H9 (cell line): Measurements from ENCODE around the gene RAB40C. TPM values are rescaled to one million over a fixed set of nuclear protein-coding genes. Genes with fewer than 3 reads are reported as not detected.

Experiments
- DNase-seq: peaks from one replicate; pipeline ENCODE4 v3.0.0-alpha.2; 2017
- H2AFZ ChIP-seq: one replicate; pipeline ENCODE4 v1.6.1; 2013; ENCODE audit warnings: mild to moderate bottlenecking, low read length, control low read depth, moderate library complexity
- H2AK5ac ChIP-seq: 2 replicates; pipeline ENCODE4 v1.6.1; 2013; ENCODE audit warnings: low read length, control low read depth, mixed read lengths; ENCODE audit not compliant: insufficient read length
- H2BK120ac ChIP-seq: one replicate; pipeline ENCODE4 v1.6.1; 2013; ENCODE audit warnings: low read depth, mild to moderate bottlenecking, low read length, control low read depth, inconsistent platforms; ENCODE audit not compliant: poor library complexity, severe bottlenecking
- H2BK12ac ChIP-seq: 2 replicates; pipeline ENCODE4 v1.6.1; 2013; ENCODE audit warnings: low read length, control low read depth, mixed read lengths, low read depth; ENCODE audit not compliant: insufficient read length
- H2BK15ac ChIP-seq: 2 replicates; pipeline ENCODE4 v1.6.1; 2013; ENCODE audit warnings: low read depth, low read length, control low read depth
- H2BK20ac ChIP-seq: one replicate; pipeline ENCODE4 v1.6.1; 2013; ENCODE audit warnings: low read depth, mild to moderate bottlenecking, low read length, control low read depth, inconsistent platforms; ENCODE audit not compliant: poor library complexity, severe bottlenecking
- H2BK5ac ChIP-seq: 2 replicates; pipeline ENCODE4 v1.6.1; 2013; ENCODE audit warnings: low read length, control low read depth, mixed read lengths; ENCODE audit not compliant: insufficient read length
- H3K14ac ChIP-seq: 2 replicates; pipeline ENCODE4 v1.6.1; 2013; ENCODE audit warnings: low read length, control low read depth; ENCODE audit not compliant: insufficient read depth
- H3K18ac ChIP-seq: 2 replicates; pipeline ENCODE4 v1.6.1; 2013; ENCODE audit warnings: low read depth, mild to moderate bottlenecking, mixed read lengths, low read length, control low read depth; ENCODE audit not compliant: insufficient read length
- H3K23ac ChIP-seq: 2 replicates; pipeline ENCODE4 v1.6.1; 2013; ENCODE audit warnings: low read length, control low read depth, mixed read lengths, low read depth; ENCODE audit not compliant: insufficient read length
- H3K23me2 ChIP-seq: 2 replicates; pipeline ENCODE4 v1.6.1; 2013; ENCODE audit warnings: low read depth, mild to moderate bottlenecking, mixed read lengths, low read length, control low read depth; ENCODE audit not compliant: insufficient read length, poor library complexity, severe bottlenecking
- H3K27ac ChIP-seq: 2 replicates; pipeline ENCODE4 v1.5.1; 2013; ENCODE audit warnings: low read length, control low read depth, mixed read lengths, low read depth; ENCODE audit not compliant: insufficient read length
- H3K27me3 ChIP-seq: 2 replicates; pipeline ENCODE4 v1.6.1; 2013; ENCODE audit warnings: low read length, control low read depth, inconsistent platforms; ENCODE audit not compliant: insufficient read depth
- H3K4ac ChIP-seq: 2 replicates; pipeline ENCODE4 v1.6.1; 2013; ENCODE audit warnings: low read depth, mild to moderate bottlenecking, control low read depth, inconsistent platforms, low read length, moderate library complexity
- H3K4me1 ChIP-seq: 2 replicates; pipeline ENCODE4 v1.6.1; 2013; ENCODE audit warnings: low read length, control low read depth, inconsistent platforms; ENCODE audit not compliant: insufficient read depth
- H3K4me2 ChIP-seq: 2 replicates; pipeline ENCODE4 v1.6.1; 2013; ENCODE audit warnings: low read length, control low read depth, mixed read lengths; ENCODE audit not compliant: insufficient read length, insufficient read depth
- H3K56ac ChIP-seq: 2 replicates; pipeline ENCODE4 v1.6.1; 2013; ENCODE audit warnings: low read depth, mild to moderate bottlenecking, mixed read lengths, low read length, control low read depth; ENCODE audit not compliant: insufficient read length
- H3K79me1 ChIP-seq: 2 replicates; pipeline ENCODE4 v1.6.1; 2013; ENCODE audit warnings: low read depth, mild to moderate bottlenecking, moderate library complexity, low read length, control low read depth, inconsistent platforms; ENCODE audit not compliant: insufficient read depth, poor library complexity, severe bottlenecking
- H3K79me2 ChIP-seq: 2 replicates; pipeline ENCODE4 v1.6.1; 2013; ENCODE audit warnings: low read length, control low read depth, inconsistent platforms; ENCODE audit not compliant: insufficient read depth
- H3K9ac ChIP-seq: 2 replicates; pipeline ENCODE4 v1.6.1; 2013; ENCODE audit warnings: low read length, control low read depth, mixed read lengths; ENCODE audit not compliant: insufficient read length; ENCODE audit errors: extremely low read depth
- H3K9me3 ChIP-seq: one replicate; pipeline ENCODE4 v1.6.1; 2013; ENCODE audit warnings: low read depth, low read length, inconsistent platforms; ENCODE audit not compliant: control insufficient read depth
- H3T11ph ChIP-seq: one replicate; pipeline ENCODE4 v1.6.1; 2013; ENCODE audit warnings: mild to moderate bottlenecking, low read length, control low read depth, inconsistent platforms
- H4K20me1 ChIP-seq: one replicate; pipeline ENCODE4 v1.6.1; 2013; ENCODE audit not compliant: control insufficient read depth, insufficient read length, insufficient read depth
- H4K5ac ChIP-seq: 2 replicates; pipeline ENCODE4 v1.6.1; 2013; ENCODE audit warnings: low read depth, mild to moderate bottlenecking, mixed read lengths, low read length, control low read depth; ENCODE audit not compliant: insufficient read length
- H4K8ac ChIP-seq: replicated peaks from 2 replicates; pipeline ENCODE4 v1.6.1; 2013; ENCODE audit warnings: low read length, control low read depth, mixed read lengths, low read depth; ENCODE audit not compliant: insufficient read length
- H4K91ac ChIP-seq: 2 replicates; pipeline ENCODE4 v1.6.1; 2013; ENCODE audit warnings: low read depth, mild to moderate bottlenecking, moderate library complexity, mixed read lengths, low read length, control low read depth; ENCODE audit not compliant: insufficient read length
- H3K27ac Mint-ChIP-seq, 3 experiments: 2 replicates in 2 of 3; 3 replicates in 1 of 3; pipeline ENCODE4 v1.8.0; 2020 to 2021; ENCODE audit warnings: mixed read lengths in 3 of 3, mild to moderate bottlenecking in 1 of 3, moderate library complexity in 1 of 3
- H3K27me3 Mint-ChIP-seq: 2 replicates; pipeline ENCODE4 v1.8.0; 2021; ENCODE audit warnings: low read depth, mild to moderate bottlenecking, moderate library complexity, mixed read lengths
- H3K36me3 Mint-ChIP-seq, 3 experiments: 2 replicates in 2 of 3; 3 replicates in 1 of 3; pipeline ENCODE4 v1.8.0; 2020 to 2021; ENCODE audit warnings: low read depth in 3 of 3, mixed read lengths in 3 of 3; ENCODE audit not compliant: insufficient read depth in 1 of 3
- H3K4me1 Mint-ChIP-seq, 2 experiments: 2 replicates each; pipeline ENCODE4 v1.8.0; 2020; ENCODE audit warnings: mixed read lengths in 2 of 2
- H3K4me3 Mint-ChIP-seq, 2 experiments: 2 replicates in 1 of 2; 3 replicates in 1 of 2; pipeline ENCODE4 v1.8.0; 2020 to 2021; ENCODE audit warnings: mild to moderate bottlenecking in 2 of 2, mixed read lengths in 2 of 2, moderate library complexity in 1 of 2
- H3K9me3 Mint-ChIP-seq, 2 experiments: 2 replicates in 1 of 2; 3 replicates in 1 of 2; pipeline ENCODE4 v1.8.0; 2020; ENCODE audit warnings: mild to moderate bottlenecking in 2 of 2, mixed read lengths in 2 of 2, moderate library complexity in 1 of 2
- WGBS: extraction: QIAGEN DNeasy Blood & Tissue Kit; methylation state at CpG from one replicate; pipeline ENCODE4 v1.1.7; 2013; ENCODE audit warnings: missing lambda C conversion rate, low lambda C conversion rate, mixed read lengths; ENCODE audit not compliant: insufficient read length; ENCODE audit errors: extremely low coverage; 5-methylcytosine and 5-hydroxymethylcytosine counted together
- total RNA-seq: library from RNA; stranded (reverse); gene quantifications from 2 replicates; pipeline ENCODE4 v1.2.1, GENCODE V29; 2021
- TF ChIP-seq, protein P1 (sequence below): fragments of 200-600 bp; sonication (generic); conservative IDR thresholded peaks from 3 replicates; pipeline ENCODE4 v1.8.0; 2021; ENCODE audit warnings: antibody characterized with exemption, mild to moderate bottlenecking

The RAB40C gene
- total RNA-seq, 1 experiment from 2014 or later = 19.1 TPM

DNA sequence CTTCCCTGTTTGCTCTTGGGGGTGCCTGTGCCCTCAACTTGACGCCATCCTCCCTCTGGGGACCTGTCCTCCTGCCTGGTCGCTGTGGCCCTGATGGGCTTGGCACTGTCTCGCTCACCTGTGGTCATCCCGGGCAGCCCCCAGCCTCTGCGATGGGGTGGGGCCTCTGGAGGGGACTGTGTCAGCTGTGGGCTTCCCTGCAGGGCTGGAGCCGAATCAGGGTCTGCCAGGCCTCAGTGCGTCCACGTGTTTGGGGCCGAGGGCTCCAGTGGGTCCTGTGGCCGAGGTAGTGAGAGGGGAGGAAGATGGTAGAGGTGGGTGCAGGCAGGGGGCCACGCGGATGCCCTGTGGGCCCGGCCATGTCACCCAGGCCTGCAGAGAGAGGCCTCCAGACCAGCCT is 12.1 kb upstream of the RAB40C start:
- TF ChIP-seq, protein P1, sequence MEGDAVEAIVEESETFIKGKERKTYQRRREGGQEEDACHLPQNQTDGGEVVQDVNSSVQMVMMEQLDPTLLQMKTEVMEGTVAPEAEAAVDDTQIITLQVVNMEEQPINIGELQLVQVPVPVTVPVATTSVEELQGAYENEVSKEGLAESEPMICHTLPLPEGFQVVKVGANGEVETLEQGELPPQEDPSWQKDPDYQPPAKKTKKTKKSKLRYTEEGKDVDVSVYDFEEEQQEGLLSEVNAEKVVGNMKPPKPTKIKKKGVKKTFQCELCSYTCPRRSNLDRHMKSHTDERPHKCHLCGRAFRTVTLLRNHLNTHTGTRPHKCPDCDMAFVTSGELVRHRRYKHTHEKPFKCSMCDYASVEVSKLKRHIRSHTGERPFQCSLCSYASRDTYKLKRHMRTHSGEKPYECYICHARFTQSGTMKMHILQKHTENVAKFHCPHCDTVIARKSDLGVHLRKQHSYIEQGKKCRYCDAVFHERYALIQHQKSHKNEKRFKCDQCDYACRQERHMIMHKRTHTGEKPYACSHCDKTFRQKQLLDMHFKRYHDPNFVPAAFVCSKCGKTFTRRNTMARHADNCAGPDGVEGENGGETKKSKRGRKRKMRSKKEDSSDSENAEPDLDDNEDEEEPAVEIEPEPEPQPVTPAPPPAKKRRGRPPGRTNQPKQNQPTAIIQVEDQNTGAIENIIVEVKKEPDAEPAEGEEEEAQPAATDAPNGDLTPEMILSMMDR = no peak
- Histone ChIP-seq H2AFZ (no peak overlapping the region), H4K20me1 (no peaks in the 10 kb centered on the region), H3K9ac (no peak overlapping the region), H3K79me2 (no peaks in the 10 kb centered on the region), H3K27ac (no peak overlapping the region), H3T11ph (no peak overlapping the region), H2BK12ac (no peak overlapping the region), H3K4me1 (no peaks in the 10 kb centered on the region; the same call in 1 of the 2 replicates), H3K79me1 (no peaks in the 10 kb centered on the region), H3K9me3 (no peaks in the 10 kb centered on the region), H2BK15ac (no peak overlapping the region), H2BK5ac (no peak overlapping the region), H3K56ac (no peak overlapping the region), H3K4me2 (no peak overlapping the region), H4K8ac (no peak overlapping the region), H4K5ac (no peak overlapping the region), H3K18ac (no peak overlapping the region), H3K27me3 (no peaks in the 10 kb centered on the region), H4K91ac (no peak overlapping the region), H3K23me2 (no peaks in the 10 kb centered on the region), H2AK5ac (no peak overlapping the region), H2BK20ac (no peak overlapping the region), H3K23ac (no peak overlapping the region), H3K4ac (no peak overlapping the region), H3K14ac (no peak overlapping the region), H2BK120ac (no peak overlapping the region)
- peaks cover 0 to 4% (median 2%) of the 10 kb centered on the region in 3 experiments; a peak in 2 of 7 replicates for H3K36me3 Mint-ChIP-seq
- H3K4me1 Mint-ChIP-seq = peaks cover 3 to 6% of the 10 kb centered on the region in 2 experiments
- no peak overlapping the region for H3K27ac Mint-ChIP-seq
- peaks cover 2% of the 10 kb centered on the region; the same call in 1 of the 2 replicates for H3K27me3 Mint-ChIP-seq
- H3K9me3 Mint-ChIP-seq = no peaks in the 10 kb centered on the region
- H3K4me3 Mint-ChIP-seq = no peak overlapping the region
- WGBS = no CpG with 5 or more reads among the region's 13 CpGs
- no peak for DNase-seq
